Keratinocyte (primary cell): ENCODE measurements around the gene EFR3B.

Source experiments
- CTCF ChIP-seq, 3 experiments: IDR thresholded peaks in 1 of 3; conservative IDR thresholded peaks in 1 of 3; optimal IDR thresholded peaks in 1 of 3; 2 replicates in 2 of 3; 3 replicates in 1 of 3; pipeline versions ENCODE3 to v1.5.1; 2011; ENCODE audit warnings: low read length in 3 of 3, mild to moderate bottlenecking in 3 of 3, moderate library complexity in 2 of 3, control low read depth in 1 of 3, inconsistent platforms in 1 of 3; ENCODE audit not compliant: insufficient read depth in 2 of 3; ENCODE audit errors: extremely low read depth in 1 of 3
- EZH2 ChIP-seq: IDR thresholded peaks from one replicate; pipeline ENCODE4 v1.6.1; 2012; ENCODE audit warnings: inconsistent platforms, mild to moderate bottlenecking, low read length, moderate library complexity

DNA sequence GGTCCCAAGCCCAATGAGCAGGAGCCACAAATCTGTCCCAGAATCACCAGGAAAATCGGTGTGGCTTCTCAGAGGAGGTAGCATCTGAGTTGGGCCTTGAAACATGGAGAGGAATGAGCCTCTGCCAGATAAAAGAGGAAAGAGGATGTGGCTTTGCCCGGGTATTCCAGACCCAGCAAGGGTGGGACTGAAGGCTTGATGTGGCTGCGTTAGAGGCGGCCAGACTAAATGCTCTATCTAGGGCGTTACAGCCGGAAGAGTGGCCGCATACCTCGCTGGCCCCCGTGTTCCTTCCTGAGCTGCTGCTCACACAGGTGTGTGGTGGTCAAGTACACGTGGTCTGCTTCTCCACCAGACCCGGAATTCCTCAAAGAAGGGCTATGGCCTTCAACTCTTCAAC lies 160.4 kb downstream of the EFR3B start:
- TF ChIP-seq CTCF (optimal IDR thresholded peaks at IDR 0.05 in 1 of 3, IDR thresholded peaks at IDR 0.05 in 1 of 3, conservative IDR thresholded peaks at IDR 0.05 in 1 of 3; ENCODE audit: extremely low read depth in 1 of 3, insufficient read depth in 2 of 3, low read length in 3 of 3) = no peak
- no peak for TF ChIP-seq EZH2
